ENCODE data around the gene FGD4.

The FGD4 gene

GRCh38 chr12:32611986-32612385 lies 212.6 kb downstream of the FGD4 start:
- ATAC-seq, result no peak
- TF ChIP-seq ESRRG (CRISPR knock-in tag; IDR thresholded peaks at IDR 0.05) (no peak), PPARA (CRISPR knock-in tag; IDR thresholded peaks at IDR 0.05; ENCODE audit: borderline replicate concordance) (no peak), ZFP3 (CRISPR knock-in tag; IDR thresholded peaks at IDR 0.05) (no peak), ISL1 (CRISPR knock-in tag; IDR thresholded peaks at IDR 0.05) (no peak), ZC3H10 (CRISPR knock-in tag; IDR thresholded peaks at IDR 0.05) (no peak), GLIS3 (CRISPR knock-in tag; IDR thresholded peaks at IDR 0.05) (no peak), TSHZ2 (CRISPR knock-in tag; IDR thresholded peaks at IDR 0.05) (no peak)
- TF ChIP-seq, protein P1, sequence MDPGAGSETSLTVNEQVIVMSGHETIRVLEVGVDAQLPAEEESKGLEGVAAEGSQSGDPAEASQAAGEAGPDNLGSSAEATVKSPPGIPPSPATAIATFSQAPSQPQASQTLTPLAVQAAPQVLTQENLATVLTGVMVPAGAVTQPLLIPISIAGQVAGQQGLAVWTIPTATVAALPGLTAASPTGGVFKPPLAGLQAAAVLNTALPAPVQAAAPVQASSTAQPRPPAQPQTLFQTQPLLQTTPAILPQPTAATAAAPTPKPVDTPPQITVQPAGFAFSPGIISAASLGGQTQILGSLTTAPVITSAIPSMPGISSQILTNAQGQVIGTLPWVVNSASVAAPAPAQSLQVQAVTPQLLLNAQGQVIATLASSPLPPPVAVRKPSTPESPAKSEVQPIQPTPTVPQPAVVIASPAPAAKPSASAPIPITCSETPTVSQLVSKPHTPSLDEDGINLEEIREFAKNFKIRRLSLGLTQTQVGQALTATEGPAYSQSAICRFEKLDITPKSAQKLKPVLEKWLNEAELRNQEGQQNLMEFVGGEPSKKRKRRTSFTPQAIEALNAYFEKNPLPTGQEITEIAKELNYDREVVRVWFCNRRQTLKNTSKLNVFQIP (CRISPR knock-in tag; IDR thresholded peaks at IDR 0.05; ENCODE audit: borderline replicate concordance, low read depth), result no peak
- TF ChIP-seq, protein P2, sequence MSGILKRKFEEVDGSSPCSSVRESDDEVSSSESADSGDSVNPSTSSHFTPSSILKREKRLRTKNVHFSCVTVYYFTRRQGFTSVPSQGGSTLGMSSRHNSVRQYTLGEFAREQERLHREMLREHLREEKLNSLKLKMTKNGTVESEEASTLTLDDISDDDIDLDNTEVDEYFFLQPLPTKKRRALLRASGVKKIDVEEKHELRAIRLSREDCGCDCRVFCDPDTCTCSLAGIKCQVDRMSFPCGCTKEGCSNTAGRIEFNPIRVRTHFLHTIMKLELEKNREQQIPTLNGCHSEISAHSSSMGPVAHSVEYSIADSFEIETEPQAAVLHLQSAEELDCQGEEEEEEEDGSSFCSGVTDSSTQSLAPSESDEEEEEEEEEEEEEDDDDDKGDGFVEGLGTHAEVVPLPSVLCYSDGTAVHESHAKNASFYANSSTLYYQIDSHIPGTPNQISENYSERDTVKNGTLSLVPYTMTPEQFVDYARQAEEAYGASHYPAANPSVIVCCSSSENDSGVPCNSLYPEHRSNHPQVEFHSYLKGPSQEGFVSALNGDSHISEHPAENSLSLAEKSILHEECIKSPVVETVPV (CRISPR knock-in tag; IDR thresholded peaks at IDR 0.05), result no peak

- no peak for TF ChIP-seq RARB (CRISPR knock-in tag; IDR thresholded peaks at IDR 0.05)
- no peak for TF ChIP-seq CSDC2 (CRISPR knock-in tag; IDR thresholded peaks at IDR 0.05)
- TF ChIP-seq ZNF70 (CRISPR knock-in tag; IDR thresholded peaks at IDR 0.05), result no peak
- TF ChIP-seq SNAI2 (CRISPR knock-in tag; IDR thresholded peaks at IDR 0.05), result no peak
- TF ChIP-seq GLIS3 (CRISPR knock-in tag; IDR thresholded peaks at IDR 0.05), result no peak
- ATAC-seq, result no peak
Measured at GRCh38 chr12:32612658-32613614, 213.6 kb downstream of the FGD4 start.

- no peak for TF ChIP-seq GLIS3 (CRISPR knock-in tag; IDR thresholded peaks at IDR 0.05)
- no peak for TF ChIP-seq RARB (CRISPR knock-in tag; IDR thresholded peaks at IDR 0.05)
- TF ChIP-seq OSR1 (CRISPR knock-in tag; IDR thresholded peaks at IDR 0.05), result no peak
- no peak for TF ChIP-seq CSDC2 (CRISPR knock-in tag; IDR thresholded peaks at IDR 0.05)
- no peak for TF ChIP-seq ZNF70 (CRISPR knock-in tag; IDR thresholded peaks at IDR 0.05)
- no peak for TF ChIP-seq TOX (CRISPR knock-in tag; IDR thresholded peaks at IDR 0.05; ENCODE audit: borderline replicate concordance)
- TF ChIP-seq ESRRG (CRISPR knock-in tag; IDR thresholded peaks at IDR 0.05), result no peak
- TF ChIP-seq ZNF565 (CRISPR knock-in tag; conservative IDR thresholded peaks at IDR 0.05; ENCODE audit: low read depth), result no peak
- TF ChIP-seq, protein P3, sequence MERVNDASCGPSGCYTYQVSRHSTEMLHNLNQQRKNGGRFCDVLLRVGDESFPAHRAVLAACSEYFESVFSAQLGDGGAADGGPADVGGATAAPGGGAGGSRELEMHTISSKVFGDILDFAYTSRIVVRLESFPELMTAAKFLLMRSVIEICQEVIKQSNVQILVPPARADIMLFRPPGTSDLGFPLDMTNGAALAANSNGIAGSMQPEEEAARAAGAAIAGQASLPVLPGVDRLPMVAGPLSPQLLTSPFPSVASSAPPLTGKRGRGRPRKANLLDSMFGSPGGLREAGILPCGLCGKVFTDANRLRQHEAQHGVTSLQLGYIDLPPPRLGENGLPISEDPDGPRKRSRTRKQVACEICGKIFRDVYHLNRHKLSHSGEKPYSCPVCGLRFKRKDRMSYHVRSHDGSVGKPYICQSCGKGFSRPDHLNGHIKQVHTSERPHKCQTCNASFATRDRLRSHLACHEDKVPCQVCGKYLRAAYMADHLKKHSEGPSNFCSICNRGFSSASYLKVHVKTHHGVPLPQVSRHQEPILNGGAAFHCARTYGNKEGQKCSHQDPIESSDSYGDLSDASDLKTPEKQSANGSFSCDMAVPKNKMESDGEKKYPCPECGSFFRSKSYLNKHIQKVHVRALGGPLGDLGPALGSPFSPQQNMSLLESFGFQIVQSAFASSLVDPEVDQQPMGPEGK (CRISPR knock-in tag; IDR thresholded peaks at IDR 0.05; ENCODE audit: borderline replicate concordance), result no peak
- no peak for TF ChIP-seq TSHZ2 (CRISPR knock-in tag; IDR thresholded peaks at IDR 0.05)
- no peak for TF ChIP-seq SNAI2 (CRISPR knock-in tag; IDR thresholded peaks at IDR 0.05)
- TF ChIP-seq ZFP3 (CRISPR knock-in tag; IDR thresholded peaks at IDR 0.05), result no peak
- no peak for TF ChIP-seq ZFP30 (CRISPR knock-in tag; IDR thresholded peaks at IDR 0.05)
- no peak for TF ChIP-seq ZC3H10 (CRISPR knock-in tag; IDR thresholded peaks at IDR 0.05)
- TF ChIP-seq ISL1 (CRISPR knock-in tag; IDR thresholded peaks at IDR 0.05), result no peak
- TF ChIP-seq CREB5 (CRISPR knock-in tag; IDR thresholded peaks at IDR 0.05; ENCODE audit: low read depth), result no peak
- TF ChIP-seq ZNF8 (CRISPR knock-in tag; IDR thresholded peaks at IDR 0.05), result no peak
Measured at GRCh38 chr12:32615441-32615840, 216.1 kb downstream of the FGD4 start.

More at GRCh38 chr12:32615441-32615840, 216.1 kb downstream of the FGD4 start:
- ATAC-seq, result no peak

All from SK-N-SH treated with all-trans-retinoic acid at 6 μM for 48 hours (cell line).